HepG2 (cell line): Measurements from ENCODE around the gene CHEK2. TPM values are rescaled to one million over a fixed set of nuclear protein-coding genes. Genes with fewer than 3 reads are reported as not detected.

Source experiments
- ATF7-NPFF ChIP-seq: sonication (generic); formaldehyde crosslinking; IDR thresholded peaks from 2 replicates; pipeline ENCODE4 v1.8.1; 2023; ENCODE audit warnings: mild to moderate bottlenecking, low read depth, missing genetic modification reagents, moderate library complexity
- CC2D1A ChIP-seq: sonication (generic); formaldehyde crosslinking; IDR thresholded peaks from 2 replicates; pipeline ENCODE4 v1.8.1; 2023; ENCODE audit warnings: mild to moderate bottlenecking, missing genetic modification reagents
- FOXJ3 ChIP-seq: sonication (generic); formaldehyde crosslinking; IDR thresholded peaks from 2 replicates; pipeline ENCODE4 v1.4.0; 2020; ENCODE audit warnings: missing genetic modification reagents, mild to moderate bottlenecking, borderline replicate concordance
- FOXK2 ChIP-seq: fragments of 450-650 bp; IDR thresholded peaks from 2 replicates; pipeline ENCODE4 v1.6.1; 2016
- HNF4G ChIP-seq, 2 experiments: sonication (generic) in 1 of 2; formaldehyde crosslinking in 1 of 2; IDR thresholded peaks; 2 replicates each; pipeline versions ENCODE4 v1.4.0 to v1.6.1; 2011 to 2020; ENCODE audit warnings: borderline replicate concordance in 2 of 2, low read depth in 2 of 2, mild to moderate bottlenecking in 2 of 2, low read length in 1 of 2, missing genetic modification reagents in 1 of 2, moderate library complexity in 1 of 2
- KDM3A ChIP-seq: IDR thresholded peaks from 2 replicates; pipeline ENCODE4 v1.6.1; 2018; ENCODE audit warnings: low read depth, missing compliant biosample characterization
- KLF15 ChIP-seq: sonication (generic); formaldehyde crosslinking; IDR thresholded peaks from 2 replicates; pipeline ENCODE4 v1.8.1; 2023; ENCODE audit warnings: borderline replicate concordance, mild to moderate bottlenecking, inconsistent platforms, missing genetic modification reagents, mixed read lengths
- SNAI1 ChIP-seq: sonication (generic); formaldehyde crosslinking; IDR thresholded peaks from 2 replicates; pipeline ENCODE4 v1.5.0; 2020; ENCODE audit warnings: mild to moderate bottlenecking, missing genetic modification reagents, borderline replicate concordance
- ZNF567 ChIP-seq: sonication (generic); formaldehyde crosslinking; IDR thresholded peaks from 2 replicates; pipeline ENCODE4 v1.8.1; 2023; ENCODE audit warnings: mild to moderate bottlenecking, missing genetic modification reagents, borderline replicate concordance
- ZNF644 ChIP-seq: IDR thresholded peaks from 2 replicates; pipeline ENCODE4 v1.6.1; 2016; ENCODE audit warnings: low read depth
- ZNF737 ChIP-seq: sonication (generic); formaldehyde crosslinking; IDR thresholded peaks from 2 replicates; pipeline ENCODE4 v1.5.0; 2020; ENCODE audit warnings: missing genetic modification reagents, mild to moderate bottlenecking, borderline replicate concordance
- polyA plus RNA-seq, 8 experiments: library from polyadenylated mRNA; depleted of rRNA in 3 of 8; stranded (reverse) in 7 of 8; unstranded in 1 of 8; fragments of >200 nt; fragmentation: Illumina TruSeq in 4 of 8; extraction: Trizol in 4 of 8; gene quantifications; 2 replicates each; pipeline versions ENCODE4 v1.2.1 to v1.2.3, GENCODE V29; 2011 to 2016; ENCODE audit warnings: low read depth in 4 of 8, missing spikeins in 1 of 8, mixed read lengths in 1 of 8; ENCODE audit not compliant: insufficient read depth in 1 of 8
- total RNA-seq, 5 experiments: library from RNA; depleted of rRNA; stranded (reverse); fragments of >200 nt; fragmentation: Illumina TruSeq; extraction: Trizol; gene quantifications; 2 replicates each; pipeline ENCODE4 v1.2.3, GENCODE V29; 2016; ENCODE audit warnings: low read depth in 1 of 5
- TF ChIP-seq, protein P1 (sequence below): sonication (generic); formaldehyde crosslinking; conservative IDR thresholded peaks from 2 replicates; pipeline ENCODE4 v1.8.1; 2023; ENCODE audit warnings: missing genetic modification reagents
- TF ChIP-seq, protein P2 (sequence below): IDR thresholded peaks from 2 replicates; pipeline ENCODE4 v1.6.1; 2016; ENCODE audit warnings: low read depth, control low read depth
- TF ChIP-seq, protein P3 (sequence below): IDR thresholded peaks from 2 replicates; pipeline ENCODE4 v1.6.1; 2012; ENCODE audit warnings: low read depth, low read length, improper control_type of control experiment
- TF ChIP-seq, protein P4 (sequence below): sonication (generic); formaldehyde crosslinking; IDR thresholded peaks from 2 replicates; pipeline ENCODE4 v1.4.0; 2020; ENCODE audit warnings: missing genetic modification reagents

The CHEK2 gene
- total and polyA plus RNA-seq, 2 of the 13 experiments (the other 11 are each of a cell fraction or from before 2014, with no cell fraction given), result 27.0 to 40.5 TPM

DNA sequence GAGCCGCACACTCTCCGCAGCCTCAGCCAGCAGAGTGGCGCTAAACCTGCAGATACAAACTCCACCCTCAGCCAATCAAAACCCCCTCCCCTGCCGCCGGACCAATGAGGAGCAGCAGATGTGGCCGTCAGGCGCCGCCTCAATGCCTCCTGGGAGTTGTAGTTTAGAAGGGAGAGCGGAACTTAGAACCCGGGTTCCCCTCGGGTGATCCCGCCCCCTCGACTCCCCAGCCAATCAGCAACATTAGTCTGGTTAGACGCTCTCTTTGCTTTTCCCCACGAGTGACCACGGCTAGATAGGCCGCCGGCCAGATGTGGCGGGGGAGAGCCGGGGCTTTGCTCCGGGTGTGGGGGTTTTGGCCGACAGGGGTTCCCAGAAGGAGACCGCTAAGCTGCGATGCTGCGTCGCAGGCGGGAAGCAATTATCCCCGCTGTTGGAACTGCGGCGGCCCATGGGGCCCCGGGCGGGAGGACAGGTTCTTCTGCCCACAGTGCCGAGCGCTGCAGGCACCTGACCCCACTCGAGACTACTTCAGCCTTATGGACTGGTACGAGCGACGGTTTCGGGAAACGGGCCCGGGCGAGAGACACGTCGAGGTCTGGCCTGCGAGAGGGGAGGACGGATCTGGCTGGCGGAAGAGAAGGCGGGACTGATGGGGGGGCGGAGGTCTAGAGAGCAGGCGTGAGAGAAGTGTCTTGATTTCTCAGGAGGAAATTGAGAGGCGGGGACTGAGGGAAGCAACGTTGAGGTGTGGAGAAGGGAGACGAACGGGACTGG, at the start of gene CHEK2, which contains the start of gene HSCB (continued):
- TF ChIP-seq SNAI1 (CRISPR knock-in tag) (0 out of 2 replicates have a peak, but pooled peaks have one; percentile 83), FOXK2 (no peak), ZNF644 (CRISPR knock-in tag) (no peak), KLF15 (CRISPR knock-in tag) (peak; percentile 51; the same call in 1 of the 2 replicates), ZNF567 (CRISPR knock-in tag) (no peak; the same call in 1 of the 2 replicates), ZNF737 (CRISPR knock-in tag) (peak; percentile 70; the same call in 1 of the 2 replicates), CC2D1A (CRISPR knock-in tag) (no peak), HNF4G (IDR thresholded peaks at IDR 0.05; ENCODE audit: borderline replicate concordance, low read depth, low read length) (0 out of 2 replicates have a peak, but pooled peaks have one; percentile 11), HNF4G (CRISPR knock-in tag; IDR thresholded peaks at IDR 0.05; ENCODE audit: borderline replicate concordance, low read depth) (no peak), ATF7-NPFF (CRISPR knock-in tag) (peak; percentile 49; the same call in 1 of the 2 replicates), FOXJ3 (no peak), KDM3A (CRISPR knock-in tag) (peak; percentile 49; the same call in 1 of the 2 replicates)
- TF ChIP-seq, protein P1, sequence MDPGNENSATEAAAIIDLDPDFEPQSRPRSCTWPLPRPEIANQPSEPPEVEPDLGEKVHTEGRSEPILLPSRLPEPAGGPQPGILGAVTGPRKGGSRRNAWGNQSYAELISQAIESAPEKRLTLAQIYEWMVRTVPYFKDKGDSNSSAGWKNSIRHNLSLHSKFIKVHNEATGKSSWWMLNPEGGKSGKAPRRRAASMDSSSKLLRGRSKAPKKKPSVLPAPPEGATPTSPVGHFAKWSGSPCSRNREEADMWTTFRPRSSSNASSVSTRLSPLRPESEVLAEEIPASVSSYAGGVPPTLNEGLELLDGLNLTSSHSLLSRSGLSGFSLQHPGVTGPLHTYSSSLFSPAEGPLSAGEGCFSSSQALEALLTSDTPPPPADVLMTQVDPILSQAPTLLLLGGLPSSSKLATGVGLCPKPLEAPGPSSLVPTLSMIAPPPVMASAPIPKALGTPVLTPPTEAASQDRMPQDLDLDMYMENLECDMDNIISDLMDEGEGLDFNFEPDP, result no peak
- TF ChIP-seq, protein P2, sequence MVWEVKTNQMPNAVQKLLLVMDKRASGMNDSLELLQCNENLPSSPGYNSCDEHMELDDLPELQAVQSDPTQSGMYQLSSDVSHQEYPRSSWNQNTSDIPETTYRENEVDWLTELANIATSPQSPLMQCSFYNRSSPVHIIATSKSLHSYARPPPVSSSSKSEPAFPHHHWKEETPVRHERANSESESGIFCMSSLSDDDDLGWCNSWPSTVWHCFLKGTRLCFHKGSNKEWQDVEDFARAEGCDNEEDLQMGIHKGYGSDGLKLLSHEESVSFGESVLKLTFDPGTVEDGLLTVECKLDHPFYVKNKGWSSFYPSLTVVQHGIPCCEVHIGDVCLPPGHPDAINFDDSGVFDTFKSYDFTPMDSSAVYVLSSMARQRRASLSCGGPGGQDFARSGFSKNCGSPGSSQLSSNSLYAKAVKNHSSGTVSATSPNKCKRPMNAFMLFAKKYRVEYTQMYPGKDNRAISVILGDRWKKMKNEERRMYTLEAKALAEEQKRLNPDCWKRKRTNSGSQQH (CRISPR knock-in tag), result no peak
- TF ChIP-seq, protein P3, sequence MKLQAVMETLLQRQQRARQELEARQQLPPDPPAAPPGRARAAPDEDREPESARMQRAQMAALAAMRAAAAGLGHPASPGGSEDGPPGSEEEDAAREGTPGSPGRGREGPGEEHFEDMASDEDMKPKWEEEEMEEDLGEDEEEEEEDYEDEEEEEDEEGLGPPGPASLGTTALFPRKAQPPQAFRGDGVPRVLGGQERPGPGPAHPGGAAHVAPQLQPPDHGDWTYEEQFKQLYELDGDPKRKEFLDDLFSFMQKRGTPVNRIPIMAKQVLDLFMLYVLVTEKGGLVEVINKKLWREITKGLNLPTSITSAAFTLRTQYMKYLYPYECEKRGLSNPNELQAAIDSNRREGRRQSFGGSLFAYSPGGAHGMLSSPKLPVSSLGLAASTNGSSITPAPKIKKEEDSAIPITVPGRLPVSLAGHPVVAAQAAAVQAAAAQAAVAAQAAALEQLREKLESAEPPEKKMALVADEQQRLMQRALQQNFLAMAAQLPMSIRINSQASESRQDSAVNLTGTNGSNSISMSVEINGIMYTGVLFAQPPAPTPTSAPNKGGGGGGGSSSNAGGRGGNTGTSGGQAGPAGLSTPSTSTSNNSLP, result no peak
- TF ChIP-seq, protein P4, sequence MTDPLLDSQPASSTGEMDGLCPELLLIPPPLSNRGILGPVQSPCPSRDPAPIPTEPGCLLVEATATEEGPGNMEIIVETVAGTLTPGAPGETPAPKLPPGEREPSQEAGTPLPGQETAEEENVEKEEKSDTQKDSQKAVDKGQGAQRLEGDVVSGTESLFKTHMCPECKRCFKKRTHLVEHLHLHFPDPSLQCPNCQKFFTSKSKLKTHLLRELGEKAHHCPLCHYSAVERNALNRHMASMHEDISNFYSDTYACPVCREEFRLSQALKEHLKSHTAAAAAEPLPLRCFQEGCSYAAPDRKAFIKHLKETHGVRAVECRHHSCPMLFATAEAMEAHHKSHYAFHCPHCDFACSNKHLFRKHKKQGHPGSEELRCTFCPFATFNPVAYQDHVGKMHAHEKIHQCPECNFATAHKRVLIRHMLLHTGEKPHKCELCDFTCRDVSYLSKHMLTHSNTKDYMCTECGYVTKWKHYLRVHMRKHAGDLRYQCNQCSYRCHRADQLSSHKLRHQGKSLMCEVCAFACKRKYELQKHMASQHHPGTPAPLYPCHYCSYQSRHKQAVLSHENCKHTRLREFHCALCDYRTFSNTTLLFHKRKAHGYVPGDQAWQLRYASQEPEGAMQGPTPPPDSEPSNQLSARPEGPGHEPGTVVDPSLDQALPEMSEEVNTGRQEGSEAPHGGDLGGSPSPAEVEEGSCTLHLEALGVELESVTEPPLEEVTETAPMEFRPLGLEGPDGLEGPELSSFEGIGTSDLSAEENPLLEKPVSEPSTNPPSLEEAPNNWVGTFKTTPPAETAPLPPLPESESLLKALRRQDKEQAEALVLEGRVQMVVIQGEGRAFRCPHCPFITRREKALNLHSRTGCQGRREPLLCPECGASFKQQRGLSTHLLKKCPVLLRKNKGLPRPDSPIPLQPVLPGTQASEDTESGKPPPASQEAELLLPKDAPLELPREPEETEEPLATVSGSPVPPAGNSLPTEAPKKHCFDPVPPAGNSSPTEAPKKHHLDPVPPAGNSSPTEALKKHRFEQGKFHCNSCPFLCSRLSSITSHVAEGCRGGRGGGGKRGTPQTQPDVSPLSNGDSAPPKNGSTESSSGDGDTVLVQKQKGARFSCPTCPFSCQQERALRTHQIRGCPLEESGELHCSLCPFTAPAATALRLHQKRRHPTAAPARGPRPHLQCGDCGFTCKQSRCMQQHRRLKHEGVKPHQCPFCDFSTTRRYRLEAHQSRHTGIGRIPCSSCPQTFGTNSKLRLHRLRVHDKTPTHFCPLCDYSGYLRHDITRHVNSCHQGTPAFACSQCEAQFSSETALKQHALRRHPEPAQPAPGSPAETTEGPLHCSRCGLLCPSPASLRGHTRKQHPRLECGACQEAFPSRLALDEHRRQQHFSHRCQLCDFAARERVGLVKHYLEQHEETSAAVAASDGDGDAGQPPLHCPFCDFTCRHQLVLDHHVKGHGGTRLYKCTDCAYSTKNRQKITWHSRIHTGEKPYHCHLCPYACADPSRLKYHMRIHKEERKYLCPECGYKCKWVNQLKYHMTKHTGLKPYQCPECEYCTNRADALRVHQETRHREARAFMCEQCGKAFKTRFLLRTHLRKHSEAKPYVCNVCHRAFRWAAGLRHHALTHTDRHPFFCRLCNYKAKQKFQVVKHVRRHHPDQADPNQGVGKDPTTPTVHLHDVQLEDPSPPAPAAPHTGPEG, result no peak
